CD4-positive, alpha-beta T cell treated with Interleukin-4 for 1 hour (primary cell): Measurements from ENCODE around the gene TBL1XR1.
A peak's percentile ranks its signal among the peaks of the same experiment; 100 is the strongest.

ENCODE experiments used
- DNase-seq, 2 donors: peaks; one replicate each; pipeline ENCODE4 v3.0.0-alpha.2; 2020 to 2022

TBL1XR1 gene

DNA sequence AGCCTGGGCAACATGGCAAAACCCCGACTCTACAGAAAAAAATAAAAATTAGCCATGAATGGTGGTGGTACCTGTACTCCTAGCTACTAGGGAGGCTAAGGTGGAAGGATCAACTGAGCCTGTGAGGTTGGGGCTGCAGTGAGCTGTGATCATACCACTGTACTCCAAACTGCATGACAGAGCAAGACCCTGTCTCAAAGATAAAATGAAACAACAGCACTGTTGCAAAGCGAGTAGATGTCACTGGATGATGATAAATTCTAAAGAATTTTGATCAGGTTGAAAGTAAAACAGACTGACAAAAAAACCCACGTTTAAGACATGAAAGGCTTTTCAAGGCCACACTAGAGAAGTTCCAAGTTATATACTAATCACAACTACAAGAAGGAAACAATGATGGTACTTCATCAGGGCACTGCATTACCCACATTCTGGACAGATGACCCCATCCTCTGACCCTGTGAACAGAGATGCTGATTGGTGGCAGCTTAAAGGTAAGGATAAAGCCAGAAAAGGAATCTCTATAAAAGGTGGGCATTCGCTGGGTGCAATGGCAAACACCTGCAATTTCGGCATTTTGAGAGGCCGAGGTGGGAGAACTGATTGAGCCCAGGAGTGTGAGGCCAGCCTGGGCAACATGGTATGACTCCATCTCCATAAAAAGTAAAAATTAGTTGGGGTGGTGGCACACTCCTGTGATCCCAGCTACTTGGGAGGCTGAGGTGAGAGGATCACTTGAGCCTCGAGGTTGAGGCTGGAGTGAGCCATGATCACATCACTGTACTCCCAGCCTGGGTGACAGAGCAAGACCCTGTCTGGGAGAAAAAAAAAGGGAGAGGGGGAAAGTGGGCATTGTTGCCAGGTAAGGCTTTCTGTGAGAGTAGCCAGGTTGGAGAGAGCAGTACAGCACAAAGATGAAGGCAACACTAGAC is 59.2 kb downstream of the TBL1XR1 start:
- DNase-seq: no peak

DNA sequence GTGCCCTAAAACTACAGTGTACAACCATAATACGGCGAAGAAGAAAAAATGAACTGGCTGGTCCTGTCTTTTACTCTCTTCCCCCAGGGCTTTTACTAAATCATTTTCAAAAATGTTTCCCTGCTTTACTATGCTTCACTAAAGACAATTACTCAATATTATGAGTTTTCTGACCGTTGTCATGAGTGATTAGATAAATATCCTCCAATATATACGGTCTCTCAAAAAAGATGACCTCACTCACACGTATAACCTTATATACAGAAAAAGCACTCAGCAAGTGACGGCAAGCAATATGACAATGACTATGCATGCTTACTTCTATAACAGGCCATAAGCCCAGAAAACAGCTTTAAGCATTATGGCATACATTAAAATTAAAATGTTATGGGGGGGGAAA is 60.5 kb downstream of the TBL1XR1 start:
- no peak for DNase-seq

- DNase-seq: no peak
Measured at GRCh38 chr3:177135841-177136492, 61.3 kb downstream of the TBL1XR1 start.

DNA sequence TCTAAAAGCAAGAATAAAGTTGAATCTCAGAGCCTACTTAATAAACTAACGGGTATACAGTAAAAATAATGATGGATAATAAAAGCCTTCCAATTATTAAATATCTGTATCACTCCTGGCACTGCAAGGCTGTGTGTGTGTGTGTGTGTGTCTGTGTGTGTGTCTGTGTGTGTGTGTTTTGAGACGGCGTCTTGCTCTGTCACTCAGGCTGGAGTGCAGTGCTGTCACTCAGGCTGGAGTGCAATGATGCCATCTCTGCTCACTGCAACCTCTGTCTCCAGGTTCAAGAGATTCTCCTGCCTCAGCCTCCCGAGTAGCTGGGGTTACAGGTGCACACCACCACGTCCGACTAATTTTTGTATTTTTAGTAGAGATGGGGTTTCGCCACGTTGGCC is 62.5 kb downstream of the TBL1XR1 start:
- DNase-seq: no peak

GRCh38 chr3:177133860-177134815 is 63.1 kb downstream of the TBL1XR1 start:
- no peak for DNase-seq

GRCh38 chr3:177131927-177132636 is 65.2 kb downstream of the TBL1XR1 start:
- DNase-seq: no peak

GRCh38 chr3:177127008-177127407 is 70.3 kb downstream of the TBL1XR1 start:
- no peak for DNase-seq

DNA sequence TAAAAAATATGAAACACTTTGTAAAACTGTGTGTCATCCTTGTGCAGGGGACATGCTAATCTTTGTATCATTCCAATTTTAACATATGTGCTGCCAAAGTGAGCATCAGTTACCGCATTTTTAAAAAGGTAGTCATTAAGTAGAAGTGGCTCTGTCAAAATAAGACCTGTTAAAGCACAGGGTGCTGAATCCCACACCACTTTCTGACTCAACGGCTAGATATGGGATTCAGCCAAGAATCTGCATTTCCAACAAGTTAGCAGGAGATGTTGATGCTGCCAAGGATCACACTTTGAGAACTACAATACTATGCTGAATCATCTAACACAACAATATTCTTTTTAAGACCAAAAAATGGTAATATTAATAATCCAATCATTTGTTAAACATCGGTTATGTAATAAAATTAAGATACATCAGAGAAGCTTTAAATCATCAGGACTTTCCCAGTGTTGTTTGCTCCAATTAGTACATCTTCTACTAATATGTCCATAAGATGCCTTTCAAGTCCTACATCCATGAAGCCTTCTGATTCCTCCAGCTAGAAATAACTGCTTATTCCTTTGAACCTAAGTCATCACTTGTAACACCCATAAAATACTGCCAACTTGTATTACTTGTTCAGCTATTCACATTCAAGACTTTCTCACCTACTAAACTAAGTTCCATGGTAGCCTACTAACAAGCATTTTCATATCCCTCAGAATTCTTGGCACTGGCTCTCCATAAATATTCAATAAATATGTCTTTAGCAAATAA is 71.1 kb downstream of the TBL1XR1 start:
- no peak for DNase-seq

DNA sequence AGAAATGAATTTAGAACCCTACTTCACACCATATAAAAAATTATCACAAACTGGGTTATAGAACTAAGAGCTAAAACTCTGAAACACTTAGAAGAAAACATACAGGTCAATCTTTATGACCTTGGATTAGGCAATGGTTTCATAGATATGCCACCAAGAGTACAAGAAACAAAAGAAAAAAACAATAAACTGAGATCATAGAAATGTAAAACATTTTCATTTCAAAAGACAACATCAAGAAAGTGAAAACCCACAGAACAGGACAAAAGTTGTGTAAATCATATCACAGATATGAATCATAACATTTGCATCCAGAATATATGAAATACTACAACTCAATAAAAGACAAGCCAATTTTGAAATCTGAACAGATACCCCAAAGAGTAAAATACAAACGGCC is 72.4 kb downstream of the TBL1XR1 start:
- DNase-seq: no peak

DNA sequence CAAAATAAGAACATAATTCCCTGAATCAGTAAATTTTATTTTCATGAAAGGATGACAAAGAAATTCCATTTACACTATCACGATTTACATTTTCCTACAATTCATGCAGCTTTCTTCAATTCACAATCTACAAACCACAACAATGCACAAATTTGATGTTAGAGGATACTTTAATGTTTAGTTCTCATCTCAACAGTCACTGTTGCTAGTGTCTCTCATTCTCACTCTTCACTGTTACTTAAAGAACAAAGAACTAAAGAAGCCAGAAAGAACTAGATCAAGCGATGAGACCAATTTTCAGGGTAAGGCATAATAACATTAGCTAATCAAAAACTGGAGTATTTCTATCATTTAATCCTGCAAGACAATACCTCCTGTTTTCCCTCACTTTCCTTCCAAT is 73.5 kb downstream of the TBL1XR1 start:
- DNase-seq: no peak

- DNase-seq: no peak
Measured at GRCh38 chr3:177122183-177122856, 75.0 kb downstream of the TBL1XR1 start.

DNA sequence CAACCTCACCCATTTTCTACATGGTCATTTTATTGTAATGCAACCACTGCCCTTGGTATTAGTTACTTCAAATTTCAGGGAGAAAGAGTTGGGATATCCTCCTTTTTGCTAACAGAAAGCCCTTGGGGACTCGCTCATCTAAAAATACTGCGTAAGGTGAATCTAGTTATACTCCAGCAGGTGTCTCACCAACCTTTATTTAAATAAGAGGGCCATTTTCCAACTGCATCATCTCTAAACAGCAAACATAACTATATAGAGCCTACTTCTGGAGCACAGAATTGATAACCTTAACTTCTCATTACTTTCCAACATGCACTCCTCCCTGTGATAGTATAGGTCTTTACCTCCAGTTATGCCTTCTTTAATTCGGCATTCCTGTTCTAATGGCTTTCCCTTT is 77.5 kb downstream of the TBL1XR1 start:
- DNase-seq: peak in 1 of 2 donors; percentile 31

DNA sequence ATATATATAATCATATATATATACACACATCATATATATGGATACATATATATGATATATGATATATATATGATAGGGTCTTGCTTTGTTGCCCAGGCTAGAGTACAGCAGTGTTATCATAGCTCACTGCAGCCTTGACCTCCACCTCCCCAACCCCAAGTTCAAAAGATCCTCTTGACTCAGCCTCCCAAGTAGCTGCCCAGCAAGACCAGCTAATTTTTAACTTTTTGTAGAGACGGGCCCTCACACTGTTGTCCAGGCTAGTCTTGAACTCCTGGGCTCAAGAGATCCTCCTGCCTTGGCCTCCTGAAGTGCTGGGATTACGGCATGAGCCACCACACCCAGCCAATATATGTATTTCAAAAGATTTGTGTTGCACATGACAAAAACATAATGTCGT is 83.0 kb downstream of the TBL1XR1 start:
- no peak for DNase-seq

DNA sequence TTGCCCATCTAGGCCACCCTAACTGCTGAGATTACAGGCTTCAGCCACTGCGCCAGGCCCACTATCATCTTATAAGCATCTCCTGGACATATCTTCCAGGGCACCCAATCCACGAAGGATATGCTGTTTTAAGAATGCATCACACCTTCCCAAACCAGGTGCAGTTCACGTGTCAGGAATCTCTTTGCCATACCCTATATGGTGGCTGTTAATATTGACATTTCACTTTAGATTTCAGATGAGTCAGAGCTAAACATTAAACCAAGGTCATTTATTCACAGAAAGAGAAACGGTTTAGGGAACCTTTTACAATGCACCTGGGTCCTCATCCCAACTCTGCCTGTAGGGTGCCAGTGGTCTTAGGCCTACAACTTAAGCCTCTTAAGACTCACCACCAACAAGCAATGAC is 85.7 kb downstream of the TBL1XR1 start:
- no peak for DNase-seq

- no peak for DNase-seq
Measured at GRCh38 chr3:177110895-177111294, 86.4 kb downstream of the TBL1XR1 start.

- no peak for DNase-seq
Measured at GRCh38 chr3:177110386-177110785, 86.9 kb downstream of the TBL1XR1 start.

DNA sequence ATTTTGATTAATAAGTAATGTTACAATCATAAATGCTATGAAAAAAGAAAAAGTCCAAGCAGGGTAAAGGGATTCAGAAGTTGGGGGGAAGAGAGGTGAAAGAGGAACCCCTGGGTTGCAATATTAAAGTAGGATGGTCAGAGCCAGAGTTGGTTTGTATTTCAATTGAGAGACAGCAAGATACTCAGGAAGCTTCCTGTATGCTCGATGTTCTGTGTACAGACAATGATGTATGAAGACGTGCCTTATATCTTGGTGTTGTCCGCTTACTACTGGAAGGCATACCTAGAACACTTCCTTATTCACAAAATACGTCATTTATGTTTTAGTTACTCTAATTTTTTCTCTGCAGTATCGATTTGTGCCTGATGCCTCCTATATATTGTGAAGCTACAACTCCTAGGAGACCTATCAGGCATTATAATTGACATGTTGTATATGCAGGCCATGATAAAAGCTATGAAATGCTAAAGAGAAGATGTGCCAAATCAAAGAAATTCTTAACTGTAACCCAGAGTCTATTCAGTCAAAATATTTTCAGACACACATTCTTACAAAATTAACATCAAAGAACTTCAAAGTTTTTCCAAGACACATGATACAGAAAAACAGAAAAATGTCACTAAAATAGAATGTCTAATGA is 87.5 kb downstream of the TBL1XR1 start:
- peak in 1 of 2 donors; percentile 25 for DNase-seq

DNA sequence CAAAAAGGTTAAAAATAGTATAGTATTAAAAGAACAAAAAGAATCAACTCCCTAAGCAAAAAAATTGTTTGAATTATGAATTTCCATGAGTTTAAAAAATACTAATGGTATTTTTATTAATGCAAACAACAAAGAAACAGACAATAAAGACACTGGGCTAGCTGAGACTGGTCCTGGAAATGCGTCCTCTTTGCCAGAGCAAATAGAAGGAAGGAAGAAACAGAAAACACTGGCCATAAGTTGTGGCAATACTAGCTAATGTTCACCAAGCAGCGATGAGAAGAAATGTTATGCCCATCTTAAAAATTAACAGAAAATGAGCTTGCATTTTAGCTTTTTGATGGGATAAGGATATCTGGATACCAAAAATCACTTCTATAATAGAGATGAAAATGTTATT is 88.6 kb downstream of the TBL1XR1 start:
- DNase-seq: no peak

DNA sequence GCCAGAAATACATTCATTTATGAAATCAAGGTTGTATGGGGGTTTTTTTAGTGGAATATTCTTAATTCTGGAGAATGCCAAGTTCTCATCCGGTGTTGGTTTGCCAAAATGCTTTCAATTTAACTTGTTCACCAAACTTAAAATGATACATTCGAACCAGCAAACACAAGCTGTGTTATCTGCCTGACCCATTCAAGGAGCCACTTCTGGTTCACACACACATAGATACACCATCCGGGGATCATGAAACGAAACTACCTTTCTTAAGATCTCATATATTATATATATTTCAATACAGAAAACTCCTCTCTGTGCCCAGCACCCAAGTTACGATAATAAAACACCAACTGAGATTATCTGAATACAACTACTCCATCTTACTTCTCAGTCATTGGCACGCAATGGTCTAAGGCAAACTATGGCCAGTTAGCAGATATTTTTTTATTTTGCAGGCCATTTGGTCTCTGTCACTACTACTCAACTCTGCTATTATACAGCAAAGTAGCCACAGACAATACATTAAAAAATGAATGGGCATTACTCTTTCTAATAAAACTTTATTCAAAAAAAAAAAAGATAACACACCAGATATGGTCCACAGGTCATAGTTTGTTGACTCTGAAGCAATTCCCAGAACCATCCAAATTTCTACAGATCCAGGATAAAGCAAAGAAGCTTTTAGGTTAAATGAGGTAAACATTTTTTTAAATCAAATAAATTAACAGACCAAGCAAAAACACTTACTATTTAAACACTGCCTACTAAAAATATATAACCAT is 89.6 kb downstream of the TBL1XR1 start:
- no peak for DNase-seq

DNA sequence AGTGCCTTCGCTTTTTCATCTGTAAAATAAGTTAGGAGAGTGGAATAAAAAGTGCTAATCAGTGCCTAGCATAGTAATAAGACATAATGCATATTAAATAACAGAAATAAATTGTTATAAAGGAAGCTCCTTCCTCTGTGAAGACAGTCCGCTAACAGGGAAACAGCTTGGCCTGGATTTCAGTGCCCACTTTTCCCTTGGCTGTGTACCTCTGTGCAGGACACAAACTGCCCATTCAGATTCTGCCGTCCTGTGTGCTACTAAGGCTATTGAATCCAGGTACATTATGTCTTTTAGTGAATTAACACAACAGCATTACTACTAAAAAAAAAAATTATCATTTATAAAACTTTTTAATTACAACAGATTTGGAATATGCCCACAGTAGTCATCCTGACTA is 90.7 kb downstream of the TBL1XR1 start:
- no peak for DNase-seq
